MM.1S (cell line): ENCODE data around the gene S100A7A.
A peak's percentile ranks its signal among the peaks of the same experiment; 100 is the strongest.

Experiments
- DNase-seq: peaks from one replicate; pipeline ENCODE4 v3.0.0-alpha.2; 2015
- H2AFZ ChIP-seq: fragments of 300-600 bp; sonication (generic); 2 replicates; pipeline ENCODE4 v1.6.0; 2016; ENCODE audit warnings: antibody characterized with exemption, low read length
- H3F3A ChIP-seq: fragments of 300-600 bp; sonication (generic); 2 replicates; pipeline ENCODE4 v1.6.1; 2016; ENCODE audit warnings: mild to moderate bottlenecking, antibody characterized with exemption, low read length, moderate library complexity, mixed read lengths; ENCODE audit not compliant: insufficient read depth
- H3K27ac ChIP-seq: fragments of 300-600 bp; sonication (generic); 2 replicates; pipeline ENCODE4 v1.5.1; 2016; ENCODE audit warnings: mild to moderate bottlenecking, low read length
- H3K27me3 ChIP-seq: fragments of 300-600 bp; sonication (generic); replicated peaks from 2 replicates; pipeline ENCODE4 v1.6.0; 2016; ENCODE audit warnings: low read length; ENCODE audit not compliant: insufficient read depth
- H3K36me3 ChIP-seq: fragments of 300-600 bp; sonication (generic); replicated peaks from 2 replicates; pipeline ENCODE4 v1.6.1; 2016; ENCODE audit warnings: mild to moderate bottlenecking, low read length, mixed read lengths; ENCODE audit not compliant: insufficient read depth
- H3K4me1 ChIP-seq: fragments of 300-600 bp; sonication (generic); 2 replicates; pipeline ENCODE4 v1.6.1; 2016; ENCODE audit warnings: low read length, mixed read lengths
- H3K4me2 ChIP-seq: fragments of 300-600 bp; sonication (generic); 2 replicates; pipeline ENCODE4 v1.6.0; 2016; ENCODE audit warnings: low read depth, low read length
- H3K4me3 ChIP-seq: fragments of 300-600 bp; sonication (generic); 2 replicates; pipeline ENCODE4 v1.5.1; 2016; ENCODE audit warnings: low read length, mixed read lengths
- H3K79me2 ChIP-seq: fragments of 300-600 bp; sonication (generic); 2 replicates; pipeline ENCODE4 v1.6.1; 2016; ENCODE audit warnings: mixed run types, low read length, mixed read lengths
- H3K9ac ChIP-seq: fragments of 300-600 bp; sonication (generic); 2 replicates; pipeline ENCODE4 v1.6.1; 2016; ENCODE audit warnings: low read length, mixed read lengths
- H3K9me2 ChIP-seq: fragments of 300-600 bp; sonication (generic); replicated peaks from 2 replicates; pipeline ENCODE4 v1.6.1; 2016; ENCODE audit warnings: mild to moderate bottlenecking, low read length, mixed read lengths; ENCODE audit not compliant: insufficient read depth
- H3K9me3 ChIP-seq: fragments of 300-600 bp; sonication (generic); replicated peaks from 2 replicates; pipeline ENCODE4 v1.6.1; 2016; ENCODE audit warnings: mild to moderate bottlenecking, low read length, mixed read lengths; ENCODE audit not compliant: insufficient read depth
- H4K20me1 ChIP-seq: fragments of 300-600 bp; sonication (generic); 2 replicates; pipeline ENCODE4 v1.6.1; 2016; ENCODE audit warnings: mild to moderate bottlenecking, low read length, moderate library complexity, mixed read lengths; ENCODE audit not compliant: insufficient read depth
- EZH2 ChIP-seq: fragments of 300-600 bp; sonication (generic); optimal IDR thresholded peaks from 2 replicates; pipeline ENCODE3; 2017; ENCODE audit warnings: low read depth, mild to moderate bottlenecking, antibody characterized with exemption, low read length, mixed read lengths
- EZH2phosphoT487 ChIP-seq: fragments of 300-600 bp; sonication (generic); IDR thresholded peaks from 2 replicates; pipeline ENCODE4 v1.6.1; 2018; ENCODE audit warnings: antibody characterized with exemption, low read length
- TF ChIP-seq, protein P1 (sequence below): fragments of 300-600 bp; sonication (generic); IDR thresholded peaks from 2 replicates; pipeline ENCODE4 v1.5.1; 2016; ENCODE audit warnings: antibody characterized with exemption, low read length, mixed read lengths

The S100A7A gene

DNA sequence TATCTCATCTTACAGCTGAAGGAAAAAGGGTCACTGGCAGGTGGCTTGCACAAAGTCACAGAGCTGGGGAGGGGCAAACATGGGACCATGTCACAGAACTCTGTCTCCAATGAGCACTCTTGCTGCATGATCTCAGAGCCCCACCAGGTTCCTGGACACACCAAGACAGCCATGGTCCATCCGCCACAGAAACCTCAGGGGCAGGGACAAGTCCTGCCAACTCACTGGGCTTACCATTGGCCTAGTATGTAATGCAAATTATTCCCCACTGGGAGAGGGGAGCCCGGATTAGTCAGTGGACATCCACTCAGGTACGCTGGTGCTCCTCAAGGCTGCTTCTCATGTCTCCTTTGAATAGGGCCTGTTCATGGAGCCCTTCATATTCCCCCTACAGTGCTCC, 14.2 kb downstream of the S100A7A start:
- Histone ChIP-seq H4K20me1 (no peaks in the 10 kb centered on the region), H3K79me2 (no peaks in the 10 kb centered on the region), H3K4me3 (no peak overlapping the region), H3F3A (no peaks in the 10 kb centered on the region), H3K4me1 (no peaks in the 10 kb centered on the region), H3K9ac (no peak overlapping the region), H3K4me2 (no peak overlapping the region), H3K27ac (no peak overlapping the region), H3K9me2 (no peaks in the 10 kb centered on the region), H3K36me3 (no peaks in the 10 kb centered on the region), H3K27me3 (peaks cover 26% of the 10 kb centered on the region; the same call in 1 of the 2 replicates), H2AFZ (no peak overlapping the region), H3K9me3 (no peaks in the 10 kb centered on the region)
- peak; percentile 2 for DNase-seq
- TF ChIP-seq EZH2, result no peak
- TF ChIP-seq, protein P1, sequence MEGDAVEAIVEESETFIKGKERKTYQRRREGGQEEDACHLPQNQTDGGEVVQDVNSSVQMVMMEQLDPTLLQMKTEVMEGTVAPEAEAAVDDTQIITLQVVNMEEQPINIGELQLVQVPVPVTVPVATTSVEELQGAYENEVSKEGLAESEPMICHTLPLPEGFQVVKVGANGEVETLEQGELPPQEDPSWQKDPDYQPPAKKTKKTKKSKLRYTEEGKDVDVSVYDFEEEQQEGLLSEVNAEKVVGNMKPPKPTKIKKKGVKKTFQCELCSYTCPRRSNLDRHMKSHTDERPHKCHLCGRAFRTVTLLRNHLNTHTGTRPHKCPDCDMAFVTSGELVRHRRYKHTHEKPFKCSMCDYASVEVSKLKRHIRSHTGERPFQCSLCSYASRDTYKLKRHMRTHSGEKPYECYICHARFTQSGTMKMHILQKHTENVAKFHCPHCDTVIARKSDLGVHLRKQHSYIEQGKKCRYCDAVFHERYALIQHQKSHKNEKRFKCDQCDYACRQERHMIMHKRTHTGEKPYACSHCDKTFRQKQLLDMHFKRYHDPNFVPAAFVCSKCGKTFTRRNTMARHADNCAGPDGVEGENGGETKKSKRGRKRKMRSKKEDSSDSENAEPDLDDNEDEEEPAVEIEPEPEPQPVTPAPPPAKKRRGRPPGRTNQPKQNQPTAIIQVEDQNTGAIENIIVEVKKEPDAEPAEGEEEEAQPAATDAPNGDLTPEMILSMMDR, result no peak
- no peak for TF ChIP-seq EZH2phosphoT487

DNA sequence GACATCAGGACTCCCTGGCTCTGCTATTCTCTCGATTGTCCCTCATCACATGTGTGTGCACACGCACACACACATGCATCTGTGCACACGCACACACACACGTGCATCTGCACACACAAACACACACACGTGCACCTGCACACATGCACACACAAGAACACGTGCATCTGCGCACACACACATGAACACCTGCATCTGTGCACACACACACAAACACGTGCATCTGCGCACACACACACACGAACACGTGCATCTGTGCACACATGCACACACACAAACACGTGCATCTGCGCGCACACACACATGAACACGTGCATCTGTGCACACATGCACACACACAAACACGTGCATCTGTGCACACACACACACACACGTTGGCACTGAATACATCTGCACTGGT, 14.7 kb downstream of the S100A7A start:
- Histone ChIP-seq H3K9me2 (no peaks in the 10 kb centered on the region), H4K20me1 (no peaks in the 10 kb centered on the region), H3K27ac (no peak overlapping the region), H3K9me3 (no peaks in the 10 kb centered on the region), H2AFZ (no peak overlapping the region), H3K4me1 (no peaks in the 10 kb centered on the region), H3F3A (no peaks in the 10 kb centered on the region), H3K27me3 (peaks cover 26% of the 10 kb centered on the region; the same call in 1 of the 2 replicates), H3K36me3 (no peaks in the 10 kb centered on the region), H3K4me2 (no peak overlapping the region), H3K4me3 (no peak overlapping the region), H3K9ac (no peak overlapping the region), H3K79me2 (no peaks in the 10 kb centered on the region)
- no peak for DNase-seq
- TF ChIP-seq EZH2 (no peak), EZH2phosphoT487 (no peak)
- TF ChIP-seq, protein P1, result no peak

DNA sequence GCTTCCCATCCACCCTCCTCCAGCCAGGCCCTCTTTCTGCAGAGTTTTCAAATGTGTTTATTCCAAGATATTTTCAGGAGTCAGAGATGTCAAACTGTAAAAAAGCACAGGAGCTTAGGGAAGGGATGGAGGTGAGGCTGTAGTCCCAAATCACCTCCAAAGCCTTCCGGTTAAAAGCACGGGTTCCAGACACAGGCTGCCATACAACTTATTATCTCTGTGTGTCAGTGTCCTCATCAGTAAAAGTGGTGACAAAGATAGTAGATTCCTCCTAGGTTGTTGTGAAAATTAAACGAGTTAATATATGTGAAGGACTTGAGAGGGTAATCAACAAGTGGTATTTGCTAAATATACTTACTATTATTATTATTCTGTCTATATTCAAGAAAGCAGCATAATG, 15.1 kb downstream of the S100A7A start:
- H3K36me3 ChIP-seq, result no peaks in the 10 kb centered on the region
- no peaks in the 10 kb centered on the region for H4K20me1 ChIP-seq
- H3K9ac ChIP-seq, result no peak overlapping the region
- TF ChIP-seq EZH2phosphoT487 (no peak), EZH2 (no peak)
- TF ChIP-seq, protein P1, result no peak
- no peaks in the 10 kb centered on the region for H3K79me2 ChIP-seq
- no peak overlapping the region for H2AFZ ChIP-seq
- DNase-seq, result peak; percentile 1
- no peaks in the 10 kb centered on the region for H3F3A ChIP-seq
- H3K9me2 ChIP-seq, result no peaks in the 10 kb centered on the region
- H3K4me1 ChIP-seq, result no peaks in the 10 kb centered on the region
- peaks cover 24% of the 10 kb centered on the region; the same call in 1 of the 2 replicates for H3K27me3 ChIP-seq
- H3K27ac ChIP-seq, result no peak overlapping the region
- no peaks in the 10 kb centered on the region for H3K9me3 ChIP-seq
- no peak overlapping the region for H3K4me2 ChIP-seq
- no peak overlapping the region for H3K4me3 ChIP-seq
